GM21825 (cell line): Measurements from ENCODE around the gene RPH3AL.
"Not testable (repeated sequence)": the region's sequence is repeated elsewhere in the genome, so short reads cannot be mapped to it uniquely, and the experiment has no call there.

Source experiments
- ATAC-seq: cut with Tn5 transposase; IDR thresholded peaks from one replicate; pipeline ENCODE4 v1.9.1; 2021; ENCODE audit warnings: mild to moderate bottlenecking, moderate library complexity; ENCODE audit not compliant: unreplicated experiment

Gene RPH3AL

GRCh38 chr17:320809-321385 is 31.7 kb downstream of the RPH3AL start:
- no peak for ATAC-seq

GRCh38 chr17:320139-320538 is 32.5 kb downstream of the RPH3AL start:
- no peak for ATAC-seq

GRCh38 chr17:319266-319665 is 33.3 kb downstream of the RPH3AL start:
- no peak for ATAC-seq

GRCh38 chr17:317070-317469 is 35.5 kb downstream of the RPH3AL start:
- not testable (repeated sequence) for ATAC-seq

- not testable (repeated sequence) for ATAC-seq
Measured at GRCh38 chr17:315399-315798, 37.2 kb downstream of the RPH3AL start.

- ATAC-seq, result not testable (repeated sequence)
Measured at GRCh38 chr17:314614-314944, 38.0 kb downstream of the RPH3AL start.

- ATAC-seq, result no peak
Measured at GRCh38 chr17:313911-314613, 38.5 kb downstream of the RPH3AL start.

- ATAC-seq, result no peak
Measured at GRCh38 chr17:313231-313630, 39.4 kb downstream of the RPH3AL start.

- no peak for ATAC-seq
Measured at GRCh38 chr17:312476-313148, 40.0 kb downstream of the RPH3AL start.

- ATAC-seq, result no peak
Measured at GRCh38 chr17:311119-311782, 41.4 kb downstream of the RPH3AL start.

- ATAC-seq, result no peak
Measured at GRCh38 chr17:310111-311010, 42.2 kb downstream of the RPH3AL start.

- no peak for ATAC-seq
Measured at GRCh38 chr17:309361-309888, 43.2 kb downstream of the RPH3AL start.

- no peak for ATAC-seq
Measured at GRCh38 chr17:307741-308507, 44.7 kb downstream of the RPH3AL start.

- ATAC-seq, result no peak
Measured at GRCh38 chr17:307295-307691, 45.3 kb downstream of the RPH3AL start.

GRCh38 chr17:306536-307294 is 45.9 kb downstream of the RPH3AL start:
- no peak for ATAC-seq

- ATAC-seq, result no peak
Measured at GRCh38 chr17:306116-306515, 46.5 kb downstream of the RPH3AL start.

- no peak for ATAC-seq
Measured at GRCh38 chr17:305090-305976, 47.3 kb downstream of the RPH3AL start.

- ATAC-seq, result no peak
Measured at GRCh38 chr17:304461-304860, 48.1 kb downstream of the RPH3AL start.
